Measurements from ENCODE around the gene RGS10. TPM values are rescaled to one million over a fixed set of nuclear protein-coding genes. Genes with fewer than 3 reads are reported as not detected.

The RGS10 gene
- total and polyA plus RNA-seq, 2 of the 8 experiments (the other 6 are each of a cell fraction or from before 2014, with no cell fraction given) = 5.5 to 13.1 TPM

GRCh38 chr10:119500821-119501220 lies 41.7 kb downstream of the RGS10 start:
- Histone ChIP-seq H2BK120ac (replicated peaks; ENCODE audit: low read depth, low read length) (no peak overlapping the region), H3K23me2 (ENCODE audit: low read depth, low read length) (no peaks in the 10 kb centered on the region), H3K79me1 (ENCODE audit: low read depth, low read length) (no peaks in the 10 kb centered on the region), H2BK12ac (ENCODE audit: low read depth, low read length) (no peak overlapping the region), H3K4me3 (ENCODE audit: extremely low read depth in 1 of 4, insufficient read depth in 2 of 4, low read depth in 3 of 4, low read length in 4 of 4) (no peak overlapping the region), H3K4ac (replicated peaks; ENCODE audit: insufficient read length, low read depth, low read length) (no peak overlapping the region), H4K8ac (ENCODE audit: extremely low read depth, insufficient read depth, low read length) (no peak overlapping the region), H3K79me2 (ENCODE audit: control insufficient read depth in 1 of 2, insufficient read depth in 2 of 2, low read length in 2 of 2) (no peaks in the 10 kb centered on the region), H2BK20ac (ENCODE audit: low read length) (no peak overlapping the region), H3K18ac (ENCODE audit: extremely low read depth, low read length) (no peak overlapping the region), H2BK5ac (ENCODE audit: low read depth, low read length) (no peak overlapping the region), H3K27ac (ENCODE audit: low read depth, low read length) (no peak overlapping the region), H3K4me2 (ENCODE audit: insufficient read depth in 1 of 2, low read depth in 2 of 2, low read length in 2 of 2) (no peak overlapping the region), H3K4me1 (replicated peaks in 1 of 4; ENCODE audit: control insufficient read depth in 3 of 4, insufficient read depth in 4 of 4, low read length in 3 of 4) (peaks cover 0 to 4% (median 0%) of the 10 kb centered on the region in 4 experiments; a peak in 3 of 7 replicates), H3K27me3 (replicated peaks in 1 of 4; ENCODE audit: control insufficient read depth in 3 of 4, extremely low read depth in 1 of 4, insufficient read depth in 3 of 4, low read length in 3 of 4) (no peaks in the 10 kb centered on the region; a peak in 2 of 7 replicates), H3K56ac (replicated peaks; ENCODE audit: insufficient read length, low read depth, low read length) (no peak overlapping the region), H2AFZ (ENCODE audit: low read length) (no peak overlapping the region), H4K20me1 (replicated peaks in 1 of 2; ENCODE audit: control insufficient read depth in 1 of 2, insufficient read depth in 2 of 2, low read length in 2 of 2) (no peaks in the 10 kb centered on the region), H3K36me3 (ENCODE audit: control insufficient read depth in 2 of 4, insufficient read depth in 4 of 4, low read length in 3 of 4) (no peaks in the 10 kb centered on the region), H3K23ac (ENCODE audit: insufficient read length) (no peak overlapping the region), H2BK15ac (ENCODE audit: low read length) (no peak overlapping the region), H4K91ac (replicated peaks; ENCODE audit: insufficient read length, low read length) (no peak overlapping the region), H2AK5ac (ENCODE audit: low read depth, low read length) (no peak overlapping the region), H3K9ac (replicated peaks in 1 of 4; ENCODE audit: extremely low read depth in 1 of 4, low read depth in 3 of 4, low read length in 3 of 4) (no peak overlapping the region), H3K14ac (ENCODE audit: insufficient read length) (no peak overlapping the region), H3K9me3 (ENCODE audit: insufficient read depth in 2 of 2, low read depth in 1 of 2, low read length in 1 of 2) (no peaks in the 10 kb centered on the region), H4K5ac (ENCODE audit: insufficient read length, low read depth, low read length) (no peak overlapping the region)
- ChIA-PET CTCF (ENCODE audit: partially characterized antibody) (interaction anchor here (0.6 to 2.0 kb wide), 4 partner anchors 11 to 313 kb away, joined by 3 to 7 read pairs (median 4); no protein-coding TSS in a partner anchor), POLR2A (ENCODE audit: partially characterized antibody) (no interaction called here)
- no peak for DNase-seq (ENCODE audit: low read depth in 1 of 2, low spot score in 2 of 2)
- WGBS, 2 experiments (ENCODE audit: extremely low coverage in 1 of 2, insufficient coverage in 1 of 2, insufficient read length in 1 of 2, insufficient replicate concordance in 2 of 2, low coverage in 1 of 2, low lambda C conversion rate in 2 of 2, missing lambda C conversion rate in 1 of 2) = 84% methylated on average over 6 of the region's 6 CpGs; no CpG with 5 or more reads in 1 of the 2 experiments
- no peak for FAIRE-seq
- TF ChIP-seq MAX (IDR thresholded peaks at IDR 0.05) (no peak), EGR1 (IDR thresholded peaks at IDR 0.05; ENCODE audit: borderline replicate concordance, low read depth, low read length) (no peak), TCF12 (IDR thresholded peaks at IDR 0.05; ENCODE audit: low read depth, low read length) (no peak), POU5F1 (IDR thresholded peaks at IDR 0.05; ENCODE audit: low read depth, low read length) (no peak), SIX5 (IDR thresholded peaks at IDR 0.05; ENCODE audit: low read depth, low read length) (no peak), GABPA (IDR thresholded peaks at IDR 0.05; ENCODE audit: borderline replicate concordance, insufficient read depth, low read length) (no peak), YY1 (IDR thresholded peaks at IDR 0.05; ENCODE audit: low read depth, low read length) (no peak), RFX5 (IDR thresholded peaks at IDR 0.05; ENCODE audit: borderline replicate concordance, low read depth, low read length) (no peak), CHD2 (IDR thresholded peaks at IDR 0.05; ENCODE audit: low read length) (no peak), RXRA (IDR thresholded peaks at IDR 0.05; ENCODE audit: insufficient read depth, low read depth, low read length) (no peak), ATF2 (IDR thresholded peaks at IDR 0.05; ENCODE audit: low read length) (no peak), FOSL1 (IDR thresholded peaks at IDR 0.05; ENCODE audit: insufficient read depth, low read depth, low read length) (no peak), SIRT6 (IDR thresholded peaks at IDR 0.05; ENCODE audit: low read length) (no peak), KDM1A (IDR thresholded peaks at IDR 0.05; ENCODE audit: borderline replicate concordance, low read length) (no peak)

Data from H1 (cell line).